NB4 (cell line): ENCODE data around the gene HOXD4.

Experiments used
- DNase-seq: peaks from one replicate; pipeline ENCODE4 v3.0.0; 2010; ENCODE audit warnings: low read depth
- H3K4me3 ChIP-seq: one replicate; pipeline ENCODE4 v1.5.1; 2011; ENCODE audit warnings: mild to moderate bottlenecking, low read depth, low read length, moderate library complexity
- CTCF ChIP-seq: IDR thresholded peaks from one replicate; pipeline ENCODE4 v1.5.1; 2012; ENCODE audit warnings: low read depth, low read length
- MAX ChIP-seq: IDR thresholded peaks from 2 replicates; pipeline ENCODE4 v1.6.1; 2011; ENCODE audit warnings: low read depth, low read length
- MYC ChIP-seq: IDR thresholded peaks from 2 replicates; pipeline ENCODE4 v1.6.1; 2011; ENCODE audit warnings: low read depth, low read length
- POLR2A ChIP-seq: IDR thresholded peaks from 2 replicates; pipeline ENCODE4 v1.6.1; 2011; ENCODE audit warnings: mild to moderate bottlenecking; ENCODE audit not compliant: insufficient read length; ENCODE audit errors: extremely low read depth

Gene HOXD4

GRCh38 chr2:176192351-176192750 is 41.0 kb downstream of the HOXD4 start:
- no peak for DNase-seq
- TF ChIP-seq MYC = no peak
- TF ChIP-seq POLR2A = no peak
- no peak for TF ChIP-seq MAX
- no peak for TF ChIP-seq CTCF

GRCh38 chr2:176193048-176193447 is 41.7 kb downstream of the HOXD4 start:
- DNase-seq = no peak
- no peak for TF ChIP-seq MYC
- no peak for TF ChIP-seq POLR2A
- no peak for TF ChIP-seq MAX
- no peak for TF ChIP-seq CTCF

More at GRCh38 chr2:176192351-176192750, 41.0 kb downstream of the HOXD4 start:
- no peak overlapping the region for H3K4me3 ChIP-seq

GRCh38 chr2:176199902-176200301 is 48.6 kb downstream of the HOXD4 start:
- no peak overlapping the region for H3K4me3 ChIP-seq
- no peak for DNase-seq
- TF ChIP-seq CTCF (no peak), MAX (no peak), MYC (no peak), POLR2A (no peak)

More at GRCh38 chr2:176193048-176193447, 41.7 kb downstream of the HOXD4 start:
- no peak overlapping the region for H3K4me3 ChIP-seq

- DNase-seq = no peak
- TF ChIP-seq MAX = no peak
- TF ChIP-seq POLR2A = no peak
- TF ChIP-seq MYC = no peak
- TF ChIP-seq CTCF = no peak
- H3K4me3 ChIP-seq = no peak overlapping the region
Observed at GRCh38 chr2:176200971-176201370, 49.6 kb downstream of the HOXD4 start.

GRCh38 chr2:176202491-176202890 is 51.1 kb downstream of the HOXD4 start:
- TF ChIP-seq MAX = no peak
- TF ChIP-seq CTCF = no peak
- TF ChIP-seq POLR2A = no peak
- TF ChIP-seq MYC = no peak
- DNase-seq = no peak

More at GRCh38 chr2:176202491-176202890, 51.1 kb downstream of the HOXD4 start:
- H3K4me3 ChIP-seq = no peak overlapping the region
